HepG2 (cell line): ENCODE measurements around the gene COBL. TPM values are rescaled to one million over a fixed set of nuclear protein-coding genes. Genes with fewer than 3 reads are reported as not detected.

ENCODE experiments used
- ATAC-seq: fragments of 200-7000 bp; cut with Tn5 transposase; 3 replicates; pipeline ENCODE4 v1.9.1; 2020; ENCODE audit warnings: mild to moderate bottlenecking, moderate library complexity
- BruUV-seq: library from RNA; stranded (reverse); fragments of 400-500 nt; replicated peaks from 2 replicates; lab custom pipeline; 2021; lab: Mats Ljungman, UMichigan
- CTCF ChIA-PET: fragments of 300-600 bp; formaldehyde crosslinking; extraction: SDS; loops from one replicate; lab custom pipeline; 2021; ENCODE audit warnings: low total read pairs, inconsistent platforms, low intra/inter-chr PET ratio; lab: Yijun Ruan, JAX
- POLR2A ChIA-PET: fragments of 350-600 bp; sonication (Branson Sonifier 250); formaldehyde crosslinking; loops from one replicate; lab custom pipeline; 2020; ENCODE audit warnings: antibody characterized with exemption, inconsistent platforms; lab: Yijun Ruan, JAX
- DNase-seq: peaks from one replicate; pipeline ENCODE4 v3.0.0-alpha.2; 2015; ENCODE audit warnings: low spot score
- FAIRE-seq: peaks from 3 replicates; lab custom pipeline; 2011; peaks lifted over from hg19 to GRCh38; lab: Jason Lieb, UNC
- H2AFZ ChIP-seq: one replicate; pipeline ENCODE4 v1.6.1; 2011; ENCODE audit warnings: low read length, inconsistent platforms
- H3K27ac ChIP-seq: fragments of 300-600 bp; 3 replicates; pipeline ENCODE4 v1.8.0; 2011; ENCODE audit warnings: mixed run types, mild to moderate bottlenecking, mixed read lengths, low read length, inconsistent platforms; ENCODE audit not compliant: insufficient read depth; ENCODE audit errors: extremely low read length
- H3K27me3 ChIP-seq, 2 experiments: fragments of 200-600 bp in 1 of 2; 2 replicates in 1 of 2; 3 replicates in 1 of 2; pipeline versions ENCODE4 v1.6.0 to v1.8.0; 2011; ENCODE audit warnings: low read length in 2 of 2, mild to moderate bottlenecking in 2 of 2, moderate library complexity in 2 of 2, inconsistent platforms in 1 of 2; ENCODE audit not compliant: insufficient read depth in 2 of 2, control insufficient read depth in 1 of 2
- H3K36me3 ChIP-seq, 2 experiments: fragments of 200-600 bp in 1 of 2; replicated peaks in 1 of 2; 2 replicates in 1 of 2; 3 replicates in 1 of 2; pipeline versions ENCODE4 v1.5.1 to v1.8.0; 2011; ENCODE audit warnings: low read length in 2 of 2, inconsistent platforms in 1 of 2; ENCODE audit not compliant: insufficient read depth in 2 of 2, control insufficient read depth in 1 of 2
- H3K4me1 ChIP-seq: 2 replicates; pipeline ENCODE4 v1.5.1; 2012; ENCODE audit warnings: low read length, inconsistent platforms; ENCODE audit not compliant: insufficient read depth
- H3K4me2 ChIP-seq: 2 replicates; pipeline ENCODE4 v1.6.0; 2011; ENCODE audit warnings: low read depth, low read length, inconsistent platforms
- H3K4me3 ChIP-seq, 3 experiments: fragments of 200-600 bp in 1 of 3; sonication (generic), shearing (Covaris generic) in 1 of 3; replicated peaks in 1 of 3; 2 replicates each; pipeline ENCODE4 v1.5.1; 2011 to 2016; ENCODE audit warnings: low read length in 3 of 3, inconsistent platforms in 2 of 3, low read depth in 2 of 3, mild to moderate bottlenecking in 2 of 3, control low read depth in 1 of 3, mixed read lengths in 1 of 3; ENCODE audit not compliant: insufficient read depth in 1 of 3
- H3K79me2 ChIP-seq: one replicate; pipeline ENCODE4 v1.6.1; 2011; ENCODE audit warnings: low read length, inconsistent platforms; ENCODE audit not compliant: insufficient read depth
- H3K9ac ChIP-seq: 2 replicates; pipeline ENCODE4 v1.6.0; 2011; ENCODE audit warnings: mild to moderate bottlenecking, low read depth, low read length, inconsistent platforms; ENCODE audit not compliant: insufficient read depth
- H3K9me3 ChIP-seq: 2 replicates; pipeline ENCODE4 v1.5.1; 2012; ENCODE audit warnings: mild to moderate bottlenecking, low read length
- H4K20me1 ChIP-seq: 2 replicates; pipeline ENCODE4 v1.6.0; 2011; ENCODE audit warnings: inconsistent platforms, mild to moderate bottlenecking, low read length, moderate library complexity; ENCODE audit not compliant: insufficient read depth
- ATF7-NPFF ChIP-seq: sonication (generic); formaldehyde crosslinking; IDR thresholded peaks from 2 replicates; pipeline ENCODE4 v1.8.1; 2023; ENCODE audit warnings: mild to moderate bottlenecking, low read depth, missing genetic modification reagents, moderate library complexity
- BATF2 ChIP-seq: sonication (generic); formaldehyde crosslinking; IDR thresholded peaks from 2 replicates; pipeline ENCODE4 v1.8.0; 2022; ENCODE audit warnings: mild to moderate bottlenecking, missing genetic modification reagents, moderate library complexity
- CTCF ChIP-seq: sonication (generic); formaldehyde crosslinking; IDR thresholded peaks from 2 replicates; pipeline ENCODE4 v1.5.0; 2020; ENCODE audit warnings: mild to moderate bottlenecking, missing genetic modification reagents, moderate library complexity
- GTF2F1 ChIP-seq: fragments of 150-350 bp; IDR thresholded peaks from 2 replicates; pipeline ENCODE4 v1.6.1; 2014; ENCODE audit warnings: low read length
- HMG20A ChIP-seq: IDR thresholded peaks from 2 replicates; pipeline ENCODE4 v1.6.1; 2016; ENCODE audit warnings: borderline replicate concordance
- HOXA7 ChIP-seq: sonication (generic); formaldehyde crosslinking; IDR thresholded peaks from 2 replicates; pipeline ENCODE4 v1.8.1; 2022; ENCODE audit warnings: mild to moderate bottlenecking, missing genetic modification reagents, moderate library complexity
- KDM6A ChIP-seq: IDR thresholded peaks from 2 replicates; pipeline ENCODE4 v1.6.1; 2016; ENCODE audit warnings: low read depth
- KMT2A ChIP-seq: sonication (generic); formaldehyde crosslinking; IDR thresholded peaks from 2 replicates; pipeline ENCODE4 v1.4.0; 2020; ENCODE audit warnings: missing genetic modification reagents
- KMT2B ChIP-seq: IDR thresholded peaks from 2 replicates; pipeline ENCODE4 v1.6.1; 2016; ENCODE audit warnings: missing genetic modification reagents, missing compliant biosample characterization
- NR2F2 ChIP-seq: IDR thresholded peaks from 2 replicates; pipeline ENCODE4 v1.6.1; 2012; ENCODE audit warnings: low read depth, inconsistent platforms, borderline replicate concordance
- NRL ChIP-seq: sonication (generic); formaldehyde crosslinking; IDR thresholded peaks from 2 replicates; pipeline ENCODE4 v1.5.0; 2020; ENCODE audit warnings: missing genetic modification reagents, mild to moderate bottlenecking, moderate library complexity, borderline replicate concordance
- PLRG1 ChIP-seq: fragments of 450-650 bp; conservative IDR thresholded peaks from 2 replicates; pipeline ENCODE4 v1.6.1; 2016
- RXRA ChIP-seq: sonication (generic); formaldehyde crosslinking; IDR thresholded peaks from 2 replicates; pipeline ENCODE4 v1.5.1; 2020; ENCODE audit warnings: missing genetic modification reagents
- SMARCE1 ChIP-seq: fragments of 450-650 bp; IDR thresholded peaks from 2 replicates; pipeline ENCODE4 v1.6.1; 2017; ENCODE audit warnings: borderline replicate concordance
- THAP7 ChIP-seq: sonication (generic); formaldehyde crosslinking; IDR thresholded peaks from 2 replicates; pipeline ENCODE4 v1.8.1; 2023; ENCODE audit warnings: mild to moderate bottlenecking, missing genetic modification reagents
- ZNF619 ChIP-seq: sonication (generic); formaldehyde crosslinking; IDR thresholded peaks from 2 replicates; pipeline ENCODE4 v1.4.0; 2020; ENCODE audit warnings: mild to moderate bottlenecking, missing genetic modification reagents
- WGBS: methylation state at CpG from one replicate; pipeline ENCODE4 v1.1.6; 2017; ENCODE audit warnings: low lambda C conversion rate; 5-methylcytosine and 5-hydroxymethylcytosine counted together
- in situ Hi-C: cut with HindIII; loops from 2 replicates; pipeline ENCODE4 v1.10.0; 2017; ENCODE audit warnings: low pct_unique_long_range_greater_than_20kb; ENCODE audit not compliant: extremely low pct_ligation_motif_present
- intact Hi-C: fragments of 100-400 bp; cut with micrococcal nuclease; formaldehyde crosslinking; loops from one replicate; pipeline ENCODE4 v1.10.0; 2022; ENCODE audit not compliant: unreplicated experiment
- polyA plus RNA-seq, 8 experiments: library from polyadenylated mRNA; depleted of rRNA in 3 of 8; stranded (reverse) in 7 of 8; unstranded in 1 of 8; fragments of >200 nt; fragmentation: Illumina TruSeq in 4 of 8; extraction: Trizol in 4 of 8; gene quantifications; 2 replicates each; pipeline versions ENCODE4 v1.2.1 to v1.2.3, GENCODE V29; 2011 to 2016; ENCODE audit warnings: low read depth in 4 of 8, missing spikeins in 1 of 8, mixed read lengths in 1 of 8; ENCODE audit not compliant: insufficient read depth in 1 of 8
- total RNA-seq, 5 experiments: library from RNA; depleted of rRNA; stranded (reverse); fragments of >200 nt; fragmentation: Illumina TruSeq; extraction: Trizol; gene quantifications; 2 replicates each; pipeline ENCODE4 v1.2.3, GENCODE V29; 2016; ENCODE audit warnings: low read depth in 1 of 5

The COBL gene
- total and polyA plus RNA-seq, 2 of the 13 experiments (the other 11 are each of a cell fraction or from before 2014, with no cell fraction given), result 3.8 to 4.9 TPM

- H3K9me3 ChIP-seq, result no peaks in the 10 kb centered on the region
- BruUV-seq, result no TSS peak
- peaks cover 1 to 19% of the 10 kb centered on the region in 2 experiments; a peak in 4 of 5 replicates for H3K36me3 ChIP-seq
- no peaks in the 10 kb centered on the region for H3K27me3 ChIP-seq
- FAIRE-seq, result no peak
- no peak overlapping the region for H3K4me3 ChIP-seq
- in situ Hi-C loops, result no loop called here
- no peak overlapping the region for H3K27ac ChIP-seq
- no peak overlapping the region for H3K9ac ChIP-seq
- H4K20me1 ChIP-seq, result no peaks in the 10 kb centered on the region
- CTCF ChIA-PET, result no interaction called here
- POLR2A ChIA-PET, result no interaction called here
- TF ChIP-seq KMT2A (CRISPR knock-in tag), result no peak
- TF ChIP-seq ATF7-NPFF (CRISPR knock-in tag), result no peak
- TF ChIP-seq BATF2 (CRISPR knock-in tag), result no peak
- no peak for TF ChIP-seq NR2F2
- TF ChIP-seq CTCF (CRISPR knock-in tag), result no peak
- no peak for TF ChIP-seq RXRA (CRISPR knock-in tag)
- no peak for TF ChIP-seq KDM6A (CRISPR knock-in tag)
- TF ChIP-seq KMT2B, result no peak
- TF ChIP-seq HMG20A (CRISPR knock-in tag), result no peak
- no peak for TF ChIP-seq NRL
- no peak for TF ChIP-seq SMARCE1
- TF ChIP-seq ZNF619 (CRISPR knock-in tag), result no peak
- no peak for TF ChIP-seq THAP7 (CRISPR knock-in tag)
- no peak for TF ChIP-seq PLRG1
- no peak for TF ChIP-seq GTF2F1
- no peak for TF ChIP-seq HOXA7 (CRISPR knock-in tag)
- H3K4me1 ChIP-seq, result no peaks in the 10 kb centered on the region
- no peak overlapping the region for H2AFZ ChIP-seq
- intact Hi-C loops, result no loop called here
- no peak for DNase-seq
- no peaks in the 10 kb centered on the region for H3K79me2 ChIP-seq
- no peak overlapping the region for H3K4me2 ChIP-seq
- 98% methylated on average over 8 of the region's 8 CpGs for WGBS
- no peak for ATAC-seq
These were observed 284.7 kb downstream of the COBL start for GRCh38 chr7:51031791-51032515.
